ENCODE data around the gene TMEM145.

- TF ChIP-seq, protein P1, sequence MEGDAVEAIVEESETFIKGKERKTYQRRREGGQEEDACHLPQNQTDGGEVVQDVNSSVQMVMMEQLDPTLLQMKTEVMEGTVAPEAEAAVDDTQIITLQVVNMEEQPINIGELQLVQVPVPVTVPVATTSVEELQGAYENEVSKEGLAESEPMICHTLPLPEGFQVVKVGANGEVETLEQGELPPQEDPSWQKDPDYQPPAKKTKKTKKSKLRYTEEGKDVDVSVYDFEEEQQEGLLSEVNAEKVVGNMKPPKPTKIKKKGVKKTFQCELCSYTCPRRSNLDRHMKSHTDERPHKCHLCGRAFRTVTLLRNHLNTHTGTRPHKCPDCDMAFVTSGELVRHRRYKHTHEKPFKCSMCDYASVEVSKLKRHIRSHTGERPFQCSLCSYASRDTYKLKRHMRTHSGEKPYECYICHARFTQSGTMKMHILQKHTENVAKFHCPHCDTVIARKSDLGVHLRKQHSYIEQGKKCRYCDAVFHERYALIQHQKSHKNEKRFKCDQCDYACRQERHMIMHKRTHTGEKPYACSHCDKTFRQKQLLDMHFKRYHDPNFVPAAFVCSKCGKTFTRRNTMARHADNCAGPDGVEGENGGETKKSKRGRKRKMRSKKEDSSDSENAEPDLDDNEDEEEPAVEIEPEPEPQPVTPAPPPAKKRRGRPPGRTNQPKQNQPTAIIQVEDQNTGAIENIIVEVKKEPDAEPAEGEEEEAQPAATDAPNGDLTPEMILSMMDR (IDR thresholded peaks at IDR 0.05): no peak
- no peak for TF ChIP-seq POLR2A (IDR thresholded peaks at IDR 0.05)
Observed at GRCh38 chr19:42370068-42370520, 57.0 kb downstream of the TMEM145 start.
